H9 (cell line): Measurements from ENCODE around the gene PROM1. TPM values are rescaled to one million over a fixed set of nuclear protein-coding genes. Genes with fewer than 3 reads are reported as not detected.

Experiments used
- DNase-seq: peaks from one replicate; pipeline ENCODE4 v3.0.0-alpha.2; 2017
- H2AFZ ChIP-seq: one replicate; pipeline ENCODE4 v1.6.1; 2013; ENCODE audit warnings: mild to moderate bottlenecking, low read length, control low read depth, moderate library complexity
- H2AK5ac ChIP-seq: 2 replicates; pipeline ENCODE4 v1.6.1; 2013; ENCODE audit warnings: low read length, control low read depth, mixed read lengths; ENCODE audit not compliant: insufficient read length
- H2BK120ac ChIP-seq: one replicate; pipeline ENCODE4 v1.6.1; 2013; ENCODE audit warnings: low read depth, mild to moderate bottlenecking, low read length, control low read depth, inconsistent platforms; ENCODE audit not compliant: poor library complexity, severe bottlenecking
- H2BK12ac ChIP-seq: 2 replicates; pipeline ENCODE4 v1.6.1; 2013; ENCODE audit warnings: low read length, control low read depth, mixed read lengths, low read depth; ENCODE audit not compliant: insufficient read length
- H2BK15ac ChIP-seq: 2 replicates; pipeline ENCODE4 v1.6.1; 2013; ENCODE audit warnings: low read depth, low read length, control low read depth
- H2BK20ac ChIP-seq: one replicate; pipeline ENCODE4 v1.6.1; 2013; ENCODE audit warnings: low read depth, mild to moderate bottlenecking, low read length, control low read depth, inconsistent platforms; ENCODE audit not compliant: poor library complexity, severe bottlenecking
- H2BK5ac ChIP-seq: 2 replicates; pipeline ENCODE4 v1.6.1; 2013; ENCODE audit warnings: low read length, control low read depth, mixed read lengths; ENCODE audit not compliant: insufficient read length
- H3K14ac ChIP-seq: 2 replicates; pipeline ENCODE4 v1.6.1; 2013; ENCODE audit warnings: low read length, control low read depth; ENCODE audit not compliant: insufficient read depth
- H3K18ac ChIP-seq: 2 replicates; pipeline ENCODE4 v1.6.1; 2013; ENCODE audit warnings: low read depth, mild to moderate bottlenecking, mixed read lengths, low read length, control low read depth; ENCODE audit not compliant: insufficient read length
- H3K23ac ChIP-seq: 2 replicates; pipeline ENCODE4 v1.6.1; 2013; ENCODE audit warnings: low read length, control low read depth, mixed read lengths, low read depth; ENCODE audit not compliant: insufficient read length
- H3K23me2 ChIP-seq: 2 replicates; pipeline ENCODE4 v1.6.1; 2013; ENCODE audit warnings: low read depth, mild to moderate bottlenecking, mixed read lengths, low read length, control low read depth; ENCODE audit not compliant: insufficient read length, poor library complexity, severe bottlenecking
- H3K27ac ChIP-seq: 2 replicates; pipeline ENCODE4 v1.5.1; 2013; ENCODE audit warnings: low read length, control low read depth, mixed read lengths, low read depth; ENCODE audit not compliant: insufficient read length
- H3K27me3 ChIP-seq: 2 replicates; pipeline ENCODE4 v1.6.1; 2013; ENCODE audit warnings: low read length, control low read depth, inconsistent platforms; ENCODE audit not compliant: insufficient read depth
- H3K4ac ChIP-seq: 2 replicates; pipeline ENCODE4 v1.6.1; 2013; ENCODE audit warnings: low read depth, mild to moderate bottlenecking, control low read depth, inconsistent platforms, low read length, moderate library complexity
- H3K4me1 ChIP-seq: 2 replicates; pipeline ENCODE4 v1.6.1; 2013; ENCODE audit warnings: low read length, control low read depth, inconsistent platforms; ENCODE audit not compliant: insufficient read depth
- H3K4me2 ChIP-seq: 2 replicates; pipeline ENCODE4 v1.6.1; 2013; ENCODE audit warnings: low read length, control low read depth, mixed read lengths; ENCODE audit not compliant: insufficient read length, insufficient read depth
- H3K56ac ChIP-seq: 2 replicates; pipeline ENCODE4 v1.6.1; 2013; ENCODE audit warnings: low read depth, mild to moderate bottlenecking, mixed read lengths, low read length, control low read depth; ENCODE audit not compliant: insufficient read length
- H3K79me1 ChIP-seq: 2 replicates; pipeline ENCODE4 v1.6.1; 2013; ENCODE audit warnings: low read depth, mild to moderate bottlenecking, moderate library complexity, low read length, control low read depth, inconsistent platforms; ENCODE audit not compliant: insufficient read depth, poor library complexity, severe bottlenecking
- H3K79me2 ChIP-seq: 2 replicates; pipeline ENCODE4 v1.6.1; 2013; ENCODE audit warnings: low read length, control low read depth, inconsistent platforms; ENCODE audit not compliant: insufficient read depth
- H3K9ac ChIP-seq: 2 replicates; pipeline ENCODE4 v1.6.1; 2013; ENCODE audit warnings: low read length, control low read depth, mixed read lengths; ENCODE audit not compliant: insufficient read length; ENCODE audit errors: extremely low read depth
- H3K9me3 ChIP-seq: one replicate; pipeline ENCODE4 v1.6.1; 2013; ENCODE audit warnings: low read depth, low read length, inconsistent platforms; ENCODE audit not compliant: control insufficient read depth
- H3T11ph ChIP-seq: one replicate; pipeline ENCODE4 v1.6.1; 2013; ENCODE audit warnings: mild to moderate bottlenecking, low read length, control low read depth, inconsistent platforms
- H4K20me1 ChIP-seq: one replicate; pipeline ENCODE4 v1.6.1; 2013; ENCODE audit not compliant: control insufficient read depth, insufficient read length, insufficient read depth
- H4K5ac ChIP-seq: 2 replicates; pipeline ENCODE4 v1.6.1; 2013; ENCODE audit warnings: low read depth, mild to moderate bottlenecking, mixed read lengths, low read length, control low read depth; ENCODE audit not compliant: insufficient read length
- H4K8ac ChIP-seq: replicated peaks from 2 replicates; pipeline ENCODE4 v1.6.1; 2013; ENCODE audit warnings: low read length, control low read depth, mixed read lengths, low read depth; ENCODE audit not compliant: insufficient read length
- H4K91ac ChIP-seq: 2 replicates; pipeline ENCODE4 v1.6.1; 2013; ENCODE audit warnings: low read depth, mild to moderate bottlenecking, moderate library complexity, mixed read lengths, low read length, control low read depth; ENCODE audit not compliant: insufficient read length
- H3K27ac Mint-ChIP-seq, 3 experiments: 2 replicates in 2 of 3; 3 replicates in 1 of 3; pipeline ENCODE4 v1.8.0; 2020 to 2021; ENCODE audit warnings: mixed read lengths in 3 of 3, mild to moderate bottlenecking in 1 of 3, moderate library complexity in 1 of 3
- H3K27me3 Mint-ChIP-seq: 2 replicates; pipeline ENCODE4 v1.8.0; 2021; ENCODE audit warnings: low read depth, mild to moderate bottlenecking, moderate library complexity, mixed read lengths
- H3K36me3 Mint-ChIP-seq, 3 experiments: 2 replicates in 2 of 3; 3 replicates in 1 of 3; pipeline ENCODE4 v1.8.0; 2020 to 2021; ENCODE audit warnings: low read depth in 3 of 3, mixed read lengths in 3 of 3; ENCODE audit not compliant: insufficient read depth in 1 of 3
- H3K4me1 Mint-ChIP-seq, 2 experiments: 2 replicates each; pipeline ENCODE4 v1.8.0; 2020; ENCODE audit warnings: mixed read lengths in 2 of 2
- H3K4me3 Mint-ChIP-seq, 2 experiments: 2 replicates in 1 of 2; 3 replicates in 1 of 2; pipeline ENCODE4 v1.8.0; 2020 to 2021; ENCODE audit warnings: mild to moderate bottlenecking in 2 of 2, mixed read lengths in 2 of 2, moderate library complexity in 1 of 2
- H3K9me3 Mint-ChIP-seq, 2 experiments: 2 replicates in 1 of 2; 3 replicates in 1 of 2; pipeline ENCODE4 v1.8.0; 2020; ENCODE audit warnings: mild to moderate bottlenecking in 2 of 2, mixed read lengths in 2 of 2, moderate library complexity in 1 of 2
- CTCF ChIP-seq: fragments of 200-600 bp; sonication (generic); conservative IDR thresholded peaks from 3 replicates; pipeline ENCODE4 v1.8.0; 2021; ENCODE audit warnings: antibody characterized with exemption, mild to moderate bottlenecking
- WGBS: extraction: QIAGEN DNeasy Blood & Tissue Kit; methylation state at CpG from one replicate; pipeline ENCODE4 v1.1.7; 2013; ENCODE audit warnings: missing lambda C conversion rate, low lambda C conversion rate, mixed read lengths; ENCODE audit not compliant: insufficient read length; ENCODE audit errors: extremely low coverage; 5-methylcytosine and 5-hydroxymethylcytosine counted together
- total RNA-seq: library from RNA; stranded (reverse); gene quantifications from 2 replicates; pipeline ENCODE4 v1.2.1, GENCODE V29; 2021

PROM1 gene
- total RNA-seq, 1 experiment from 2014 or later = 98.3 TPM

- Histone ChIP-seq H4K8ac (no peak overlapping the region), H4K5ac (no peak overlapping the region), H3K4me1 (no peaks in the 10 kb centered on the region), H3K27me3 (no peaks in the 10 kb centered on the region), H2BK15ac (no peak overlapping the region), H4K91ac (no peak overlapping the region), H3K9me3 (no peaks in the 10 kb centered on the region), H3K27ac (no peak overlapping the region), H3K4ac (no peak overlapping the region), H3K18ac (no peak overlapping the region), H2BK5ac (no peak overlapping the region), H3K9ac (no peak overlapping the region), H2BK12ac (no peak overlapping the region), H2AFZ (no peak overlapping the region), H3K23me2 (no peaks in the 10 kb centered on the region), H2BK120ac (no peak overlapping the region), H3K4me2 (no peak overlapping the region), H3T11ph (no peak overlapping the region), H2BK20ac (no peak overlapping the region), H4K20me1 (no peaks in the 10 kb centered on the region), H3K14ac (no peak overlapping the region), H3K56ac (peak overlapping the region; percentile 54), H2AK5ac (no peak overlapping the region), H3K23ac (no peak overlapping the region), H3K79me2 (no peaks in the 10 kb centered on the region), H3K79me1 (no peaks in the 10 kb centered on the region)
- Mint-ChIP-seq H3K36me3 (peaks cover 19 to 87% (median 67%) of the 10 kb centered on the region in 3 experiments), H3K4me1 (no peaks in the 10 kb centered on the region), H3K27me3 (no peaks in the 10 kb centered on the region), H3K27ac (no peak overlapping the region), H3K4me3 (no peak overlapping the region), H3K9me3 (no peaks in the 10 kb centered on the region)
- no peak for TF ChIP-seq CTCF
- no CpG with 5 or more reads among the region's 8 CpGs for WGBS
- no peak for DNase-seq
These were observed 65.7 kb downstream of the PROM1 start for GRCh38 chr4:16018061-16018676.
